ENCODE data around the gene GLP1R. TPM values are rescaled to one million over a fixed set of nuclear protein-coding genes. Genes with fewer than 3 reads are reported as not detected.

The GLP1R gene
- total and polyA plus RNA-seq, 5 donors from 2014 or later: not detected

DNA sequence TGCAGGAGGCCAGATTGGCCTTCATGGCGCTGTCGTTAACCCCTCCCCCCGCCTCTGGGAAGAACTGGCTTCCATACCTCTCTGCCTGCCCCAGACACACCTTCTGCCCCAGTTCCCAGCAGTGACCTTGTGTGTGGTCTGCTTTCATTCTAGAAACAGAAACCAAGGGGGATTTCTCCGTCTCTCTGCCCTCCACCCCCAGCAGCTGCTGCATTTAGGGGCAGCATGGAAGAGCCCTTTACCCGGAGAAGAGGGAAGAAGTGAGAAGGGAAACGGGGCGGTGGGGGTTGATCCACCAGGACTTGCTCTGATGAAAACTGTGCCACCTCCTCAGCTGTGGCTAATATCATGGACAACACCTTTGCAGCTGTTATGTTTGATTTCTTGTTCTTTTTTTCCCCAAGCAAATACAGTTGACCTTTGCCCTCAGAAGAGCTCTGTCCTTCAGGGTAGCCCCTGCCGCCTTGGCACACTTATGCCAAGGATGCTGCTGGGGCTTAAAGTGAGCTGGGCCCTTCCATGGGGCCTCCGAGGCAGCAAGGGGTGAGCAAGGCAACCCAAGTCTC lies 6.1 kb downstream of the GLP1R start:
- H3K9me3 Mint-ChIP-seq: no peaks in the 10 kb centered on the region
- DNase-seq (no peak), ATAC-seq (ENCODE audit: low read depth in 2 of 2) (no peak)
- H3K27me3 Mint-ChIP-seq: peaks cover 36% of the 10 kb centered on the region
- no peaks in the 10 kb centered on the region for H3K9me3 ChIP-seq (ENCODE audit: control insufficient read depth in 2 of 2, low read length in 2 of 2)
- H3K4me3 ChIP-seq (ENCODE audit: low read depth, low read length): no peak overlapping the region
- H3K27me3 ChIP-seq (ENCODE audit: control insufficient read depth, insufficient read depth, low read length): peaks cover 4% of the 10 kb centered on the region
- no peak overlapping the region for H3K27ac ChIP-seq (ENCODE audit: insufficient read depth, low read length, poor library complexity, severe bottlenecking)
- peaks cover 0 to 21% (median 6%) of the 10 kb centered on the region in 4 donors for H3K4me1 Mint-ChIP-seq
- H3K4me1 ChIP-seq (ENCODE audit: control insufficient read depth, insufficient read depth, low read length, poor library complexity, severe bottlenecking): no peaks in the 10 kb centered on the region
- H3K4me3 Mint-ChIP-seq: no peak overlapping the region
- H3K36me3 Mint-ChIP-seq: no peaks in the 10 kb centered on the region
- H3K36me3 ChIP-seq (ENCODE audit: control insufficient read depth, insufficient read depth, low read length): no peaks in the 10 kb centered on the region
- H3K27ac Mint-ChIP-seq: no peak overlapping the region

DNA sequence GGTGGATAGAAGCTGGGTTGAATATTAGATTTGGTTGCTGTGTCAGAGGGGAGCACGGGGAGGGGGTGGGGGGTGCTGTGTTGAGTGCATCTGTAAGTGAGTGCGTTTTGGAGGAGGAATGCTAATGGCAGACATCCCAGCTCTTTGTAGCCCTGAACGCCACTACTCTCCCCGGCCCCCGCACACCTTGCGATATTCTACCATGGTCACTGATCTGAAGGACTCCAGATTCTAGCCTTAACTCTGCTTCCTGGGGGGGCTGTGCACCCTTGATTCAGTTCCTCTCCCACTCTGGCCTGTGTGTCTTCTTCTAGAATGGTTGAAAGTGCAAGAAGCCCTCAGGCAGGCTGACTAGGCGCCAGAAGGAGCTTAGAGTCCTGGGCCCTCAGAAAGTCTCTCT lies 7.1 kb downstream of the GLP1R start:
- Histone ChIP-seq H3K4me3 (ENCODE audit: low read depth, low read length) (no peak overlapping the region), H3K9me3 (ENCODE audit: control insufficient read depth in 2 of 2, low read length in 2 of 2) (no peaks in the 10 kb centered on the region), H3K4me1 (ENCODE audit: control insufficient read depth, insufficient read depth, low read length, poor library complexity, severe bottlenecking) (no peaks in the 10 kb centered on the region), H3K27ac (ENCODE audit: insufficient read depth, low read length, poor library complexity, severe bottlenecking) (no peak overlapping the region), H3K36me3 (ENCODE audit: control insufficient read depth, insufficient read depth, low read length) (no peaks in the 10 kb centered on the region), H3K27me3 (ENCODE audit: control insufficient read depth, insufficient read depth, low read length) (peaks cover under 1% of the 10 kb centered on the region)
- no peak for DNase-seq
- no peak overlapping the region for H3K4me3 Mint-ChIP-seq
- no peak for ATAC-seq (ENCODE audit: low read depth in 2 of 2)
- no peaks in the 10 kb centered on the region for H3K9me3 Mint-ChIP-seq
- peaks cover 26% of the 10 kb centered on the region for H3K27me3 Mint-ChIP-seq
- H3K27ac Mint-ChIP-seq: peak overlapping the region in 1 of 3 donors; percentile 40
- H3K4me1 Mint-ChIP-seq: peaks cover 0 to 15% (median 6%) of the 10 kb centered on the region in 4 donors
- H3K36me3 Mint-ChIP-seq: no peaks in the 10 kb centered on the region

DNA sequence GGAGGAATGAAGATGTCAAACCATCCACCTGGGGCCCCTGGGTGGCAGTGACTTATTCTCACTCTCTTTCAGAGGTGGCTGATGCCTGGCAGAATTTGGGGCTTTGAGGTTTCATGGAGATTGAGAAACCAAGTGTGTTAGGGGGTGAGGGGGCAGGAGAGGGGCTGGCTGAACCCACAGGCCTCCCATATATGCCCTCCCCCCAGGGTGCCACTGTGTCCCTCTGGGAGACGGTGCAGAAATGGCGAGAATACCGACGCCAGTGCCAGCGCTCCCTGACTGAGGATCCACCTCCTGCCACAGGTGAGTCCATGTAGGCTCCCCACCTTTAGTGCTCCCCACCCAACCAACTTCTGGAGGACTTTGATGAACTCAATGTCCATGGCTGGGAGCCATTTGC lies 7.6 kb downstream of the GLP1R start:
- Mint-ChIP-seq H3K9me3 (no peaks in the 10 kb centered on the region), H3K36me3 (no peaks in the 10 kb centered on the region), H3K4me3 (no peak overlapping the region), H3K4me1 (peaks cover 0 to 11% (median 6%) of the 10 kb centered on the region in 4 donors), H3K27me3 (peaks cover 21% of the 10 kb centered on the region), H3K27ac (peak overlapping the region in 1 of 3 donors; percentile 40)
- ATAC-seq (ENCODE audit: low read depth in 2 of 2) (no peak), DNase-seq (no peak)
- Histone ChIP-seq H3K4me3 (ENCODE audit: low read depth, low read length) (no peak overlapping the region), H3K4me1 (ENCODE audit: control insufficient read depth, insufficient read depth, low read length, poor library complexity, severe bottlenecking) (no peaks in the 10 kb centered on the region), H3K9me3 (ENCODE audit: control insufficient read depth in 2 of 2, low read length in 2 of 2) (no peaks in the 10 kb centered on the region), H3K36me3 (ENCODE audit: control insufficient read depth, insufficient read depth, low read length) (no peaks in the 10 kb centered on the region), H3K27me3 (ENCODE audit: control insufficient read depth, insufficient read depth, low read length) (no peaks in the 10 kb centered on the region), H3K27ac (ENCODE audit: insufficient read depth, low read length, poor library complexity, severe bottlenecking) (no peak overlapping the region)

DNA sequence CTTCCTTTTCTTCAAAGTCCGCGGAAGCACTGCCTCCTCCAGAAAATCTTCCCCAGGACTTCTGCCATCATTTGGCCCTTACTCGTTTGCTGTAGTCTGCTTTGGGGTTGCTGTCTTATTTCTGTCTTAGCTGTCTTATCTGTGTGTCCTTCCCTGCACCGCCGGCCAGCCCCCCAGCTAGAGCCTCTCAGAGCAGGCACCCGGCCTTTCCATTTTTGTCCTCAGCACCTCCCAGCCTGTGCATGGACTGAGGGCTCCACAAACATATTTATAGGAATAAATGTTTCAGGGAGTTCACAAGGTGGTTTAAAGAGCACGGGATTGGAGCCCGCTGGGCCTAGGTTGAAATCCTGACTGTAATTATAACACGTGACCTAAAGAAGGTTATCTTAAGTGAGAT lies 8.1 kb downstream of the GLP1R start:
- Histone ChIP-seq H3K27me3 (ENCODE audit: control insufficient read depth, insufficient read depth, low read length) (no peaks in the 10 kb centered on the region), H3K9me3 (ENCODE audit: control insufficient read depth in 2 of 2, low read length in 2 of 2) (no peaks in the 10 kb centered on the region), H3K4me1 (ENCODE audit: control insufficient read depth, insufficient read depth, low read length, poor library complexity, severe bottlenecking) (no peaks in the 10 kb centered on the region), H3K36me3 (ENCODE audit: control insufficient read depth, insufficient read depth, low read length) (no peaks in the 10 kb centered on the region), H3K27ac (ENCODE audit: insufficient read depth, low read length, poor library complexity, severe bottlenecking) (no peak overlapping the region), H3K4me3 (ENCODE audit: low read depth, low read length) (no peak overlapping the region)
- DNase-seq (no peak), ATAC-seq (ENCODE audit: low read depth in 2 of 2) (no peak)
- Mint-ChIP-seq H3K9me3 (no peaks in the 10 kb centered on the region), H3K4me3 (no peak overlapping the region), H3K27ac (peak overlapping the region in 1 of 3 donors; percentile 95), H3K4me1 (peaks cover 0 to 6% (median 3%) of the 10 kb centered on the region in 4 donors), H3K36me3 (no peaks in the 10 kb centered on the region), H3K27me3 (peaks cover 16% of the 10 kb centered on the region)

DNA sequence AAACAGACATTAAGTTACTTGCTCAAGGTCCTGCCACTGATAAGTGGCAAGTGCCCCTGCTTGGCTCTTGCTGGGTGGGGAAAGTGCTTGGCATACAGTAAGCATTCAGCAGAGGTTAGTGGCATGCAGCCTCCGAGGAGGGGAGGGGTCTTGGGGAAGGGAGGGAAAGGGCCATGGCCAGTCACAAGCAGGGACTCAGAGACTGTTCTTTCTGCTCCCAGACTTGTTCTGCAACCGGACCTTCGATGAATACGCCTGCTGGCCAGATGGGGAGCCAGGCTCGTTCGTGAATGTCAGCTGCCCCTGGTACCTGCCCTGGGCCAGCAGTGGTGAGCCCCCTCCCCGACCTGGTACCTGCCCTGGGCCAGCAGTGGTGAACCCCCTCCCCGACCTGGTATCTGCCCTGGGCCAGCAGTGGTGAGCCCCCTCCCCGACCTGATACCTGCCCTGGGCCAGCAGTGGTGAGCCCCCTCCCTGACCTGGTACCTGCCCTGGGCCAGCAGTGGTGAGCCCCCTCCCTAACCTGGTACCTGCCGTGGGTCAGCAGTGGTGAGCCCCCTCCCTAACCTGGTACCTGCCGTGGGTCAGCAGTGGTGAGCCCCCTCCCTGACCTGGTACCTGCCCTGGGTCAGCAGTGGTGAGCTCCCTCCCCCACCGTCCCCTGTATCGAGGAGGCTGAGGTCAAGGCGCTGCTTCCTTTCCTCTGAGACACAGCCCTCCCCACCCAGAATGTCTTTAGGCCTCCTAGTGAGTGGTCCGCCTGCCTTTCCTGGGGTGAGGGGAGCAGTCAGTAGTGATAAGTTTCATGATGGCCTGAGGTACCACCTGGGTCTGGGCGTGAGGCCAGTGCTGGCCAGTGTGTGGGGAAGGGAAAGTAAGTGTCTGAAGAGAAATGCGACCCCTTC lies 8.9 kb downstream of the GLP1R start:
- H3K27me3 ChIP-seq (ENCODE audit: control insufficient read depth, insufficient read depth, low read length): no peaks in the 10 kb centered on the region
- ATAC-seq (ENCODE audit: low read depth in 2 of 2) (no peak), DNase-seq (no peak)
- H3K4me1 Mint-ChIP-seq: peaks cover 0 to 3% (median 0%) of the 10 kb centered on the region in 4 donors
- no peak overlapping the region for H3K4me3 Mint-ChIP-seq
- H3K9me3 ChIP-seq (ENCODE audit: control insufficient read depth in 2 of 2, low read length in 2 of 2): no peaks in the 10 kb centered on the region
- H3K36me3 Mint-ChIP-seq: no peaks in the 10 kb centered on the region
- no peak overlapping the region for H3K4me3 ChIP-seq (ENCODE audit: low read depth, low read length)
- no peaks in the 10 kb centered on the region for H3K4me1 ChIP-seq (ENCODE audit: control insufficient read depth, insufficient read depth, low read length, poor library complexity, severe bottlenecking)
- no peak overlapping the region for H3K27ac ChIP-seq (ENCODE audit: insufficient read depth, low read length, poor library complexity, severe bottlenecking)
- peaks cover 13% of the 10 kb centered on the region for H3K27me3 Mint-ChIP-seq
- no peak overlapping the region for H3K27ac Mint-ChIP-seq
- no peaks in the 10 kb centered on the region for H3K9me3 Mint-ChIP-seq
- no peaks in the 10 kb centered on the region for H3K36me3 ChIP-seq (ENCODE audit: control insufficient read depth, insufficient read depth, low read length)

DNA sequence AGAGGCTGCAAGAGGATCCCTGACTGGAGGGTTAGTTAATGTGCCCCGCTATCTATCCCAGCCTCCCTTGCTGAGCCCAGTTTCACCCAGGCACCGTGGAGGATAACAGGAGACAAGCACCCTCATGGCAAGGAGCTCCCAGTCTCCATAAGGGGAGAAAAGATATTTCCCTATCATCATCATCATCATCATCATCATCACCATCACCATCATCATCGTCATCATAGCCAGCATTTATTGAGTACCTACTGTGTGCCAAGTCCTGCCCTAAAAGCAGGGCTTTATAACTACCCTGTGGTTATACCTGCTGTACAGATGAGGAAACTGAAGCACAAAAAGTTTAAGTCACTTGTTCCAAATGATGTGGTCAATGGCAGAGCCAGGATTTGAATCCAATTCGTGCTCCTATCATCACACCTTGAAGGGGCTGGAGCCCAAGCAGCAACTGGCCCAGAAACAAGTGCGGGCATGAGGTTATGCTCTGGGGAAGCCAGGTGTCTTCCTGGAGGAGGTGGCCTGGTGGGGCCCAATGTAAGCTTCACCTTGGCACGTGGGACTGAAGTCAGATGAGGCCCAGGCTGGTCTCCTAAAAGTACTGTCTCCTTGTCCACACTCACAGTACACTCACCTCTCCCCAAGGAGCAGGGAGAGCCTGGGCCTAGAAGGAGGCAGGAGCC lies 10.0 kb downstream of the GLP1R start:
- H3K4me3 Mint-ChIP-seq: no peak overlapping the region
- no peak overlapping the region for H3K27ac Mint-ChIP-seq
- no peaks in the 10 kb centered on the region for H3K9me3 Mint-ChIP-seq
- Histone ChIP-seq H3K4me3 (ENCODE audit: low read depth, low read length) (no peak overlapping the region), H3K4me1 (ENCODE audit: control insufficient read depth, insufficient read depth, low read length, poor library complexity, severe bottlenecking) (no peaks in the 10 kb centered on the region), H3K36me3 (ENCODE audit: control insufficient read depth, insufficient read depth, low read length) (no peaks in the 10 kb centered on the region), H3K9me3 (ENCODE audit: control insufficient read depth in 2 of 2, low read length in 2 of 2) (no peaks in the 10 kb centered on the region), H3K27ac (ENCODE audit: insufficient read depth, low read length, poor library complexity, severe bottlenecking) (no peak overlapping the region), H3K27me3 (ENCODE audit: control insufficient read depth, insufficient read depth, low read length) (no peaks in the 10 kb centered on the region)
- ATAC-seq (ENCODE audit: low read depth in 2 of 2) (no peak), DNase-seq (no peak)
- no peaks in the 10 kb centered on the region for H3K36me3 Mint-ChIP-seq
- peaks cover 0 to under 1% (median 0%) of the 10 kb centered on the region in 4 donors for H3K4me1 Mint-ChIP-seq
- H3K27me3 Mint-ChIP-seq: peaks cover 13% of the 10 kb centered on the region

DNA sequence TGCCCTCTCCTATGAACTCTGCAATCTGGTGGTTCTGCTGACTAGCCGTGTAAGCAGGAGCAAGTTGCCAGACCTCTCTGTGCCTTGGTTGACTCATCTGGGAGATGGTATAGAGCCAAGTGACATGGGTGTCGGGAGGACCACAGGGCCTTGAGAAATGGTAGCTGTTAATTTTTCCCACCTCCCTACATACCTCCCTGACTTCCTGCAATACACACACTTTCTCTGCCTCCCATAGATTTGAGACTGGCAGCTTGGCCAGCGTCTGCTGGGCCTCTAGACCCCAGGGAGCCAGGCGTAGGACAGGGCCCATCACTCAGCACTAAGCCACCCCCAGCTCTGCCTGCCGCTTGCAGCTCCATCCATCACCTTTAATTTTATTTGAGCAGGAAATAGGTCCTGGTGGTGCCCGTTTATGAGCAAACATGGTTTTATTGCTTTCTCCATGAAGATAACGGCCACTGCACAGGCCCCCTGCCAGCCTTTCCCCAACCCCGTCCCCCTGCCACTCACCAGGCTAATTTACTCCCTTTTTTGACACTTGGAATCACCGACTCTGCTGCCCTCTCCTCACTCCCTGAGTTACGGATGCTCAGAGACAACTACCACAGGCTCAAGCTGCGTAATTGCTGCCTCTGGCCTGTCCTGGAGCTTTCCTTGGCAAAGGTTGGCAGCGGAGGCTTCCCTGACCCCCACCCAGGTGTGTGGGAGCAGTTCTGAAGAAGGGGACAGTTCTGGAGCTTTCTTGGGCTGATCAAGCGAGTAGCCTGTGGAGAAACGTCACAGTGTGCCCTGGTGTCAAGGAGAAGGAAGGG lies 11.1 kb downstream of the GLP1R start:
- peaks cover 8% of the 10 kb centered on the region for H3K27me3 Mint-ChIP-seq
- no peaks in the 10 kb centered on the region for H3K36me3 Mint-ChIP-seq
- Histone ChIP-seq H3K9me3 (ENCODE audit: control insufficient read depth in 2 of 2, low read length in 2 of 2) (no peaks in the 10 kb centered on the region), H3K36me3 (ENCODE audit: control insufficient read depth, insufficient read depth, low read length) (no peaks in the 10 kb centered on the region), H3K4me3 (ENCODE audit: low read depth, low read length) (no peak overlapping the region), H3K27me3 (ENCODE audit: control insufficient read depth, insufficient read depth, low read length) (no peaks in the 10 kb centered on the region), H3K27ac (ENCODE audit: insufficient read depth, low read length, poor library complexity, severe bottlenecking) (no peak overlapping the region), H3K4me1 (ENCODE audit: control insufficient read depth, insufficient read depth, low read length, poor library complexity, severe bottlenecking) (no peaks in the 10 kb centered on the region)
- no peak for ATAC-seq (ENCODE audit: low read depth in 2 of 2)
- H3K4me3 Mint-ChIP-seq: no peak overlapping the region
- no peaks in the 10 kb centered on the region for H3K9me3 Mint-ChIP-seq
- no peak for DNase-seq
- H3K4me1 Mint-ChIP-seq: no peaks in the 10 kb centered on the region
- H3K27ac Mint-ChIP-seq: peak overlapping the region in 1 of 3 donors; percentile 41
